ENCODE measurements around the gene ADA. TPM values are rescaled to one million over a fixed set of nuclear protein-coding genes. Genes with fewer than 3 reads are reported as not detected.
A peak's percentile ranks its signal among the peaks of the same experiment; 100 is the strongest.

ADA gene
- total and polyA plus RNA-seq, 5 donors from 2014 or later: 28.1 to 41.3 (median 38.3) TPM

GRCh38 chr20:44633872-44634600, 17.5 kb downstream of the ADA start:
- Mint-ChIP-seq H3K36me3 (peaks cover 23% of the 10 kb centered on the region), H3K27me3 (no peaks in the 10 kb centered on the region), H3K9me3 (peaks cover 0 to 2% (median 0%) of the 10 kb centered on the region in 7 donors), H3K4me3 (no peak overlapping the region), H3K27ac (no peak overlapping the region), H3K4me1 (peaks cover 0 to 4% (median 3%) of the 10 kb centered on the region in 4 donors)
- peaks cover 14% of the 10 kb centered on the region for H3K36me3 ChIP-seq (ENCODE audit: control insufficient read depth, insufficient read depth, low read length)
- ATAC-seq (ENCODE audit: low read depth in 2 of 2) (no peak), DNase-seq (no peak)
- no peaks in the 10 kb centered on the region for H3K4me1 ChIP-seq (ENCODE audit: control insufficient read depth, insufficient read depth, low read length, poor library complexity, severe bottlenecking)
- H3K4me3 ChIP-seq (ENCODE audit: low read depth, low read length): no peak overlapping the region
- no peak overlapping the region for H3K27ac ChIP-seq (ENCODE audit: insufficient read depth, low read length, poor library complexity, severe bottlenecking)
- H3K27me3 ChIP-seq (ENCODE audit: control insufficient read depth, insufficient read depth, low read length): no peaks in the 10 kb centered on the region
- H3K9me3 ChIP-seq (ENCODE audit: control insufficient read depth in 2 of 2, low read length in 2 of 2): no peaks in the 10 kb centered on the region

GRCh38 chr20:44633187-44633810, 18.2 kb downstream of the ADA start:
- Mint-ChIP-seq H3K27me3 (no peaks in the 10 kb centered on the region), H3K36me3 (peaks cover 19% of the 10 kb centered on the region), H3K4me3 (no peak overlapping the region), H3K4me1 (peaks cover 0 to 2% (median 1%) of the 10 kb centered on the region in 4 donors), H3K27ac (peak overlapping the region in 1 of 3 donors; percentile 65), H3K9me3 (peaks cover 0 to 2% (median 0%) of the 10 kb centered on the region in 7 donors)
- no peak overlapping the region for H3K27ac ChIP-seq (ENCODE audit: insufficient read depth, low read length, poor library complexity, severe bottlenecking)
- H3K4me3 ChIP-seq (ENCODE audit: low read depth, low read length): no peak overlapping the region
- no peaks in the 10 kb centered on the region for H3K4me1 ChIP-seq (ENCODE audit: control insufficient read depth, insufficient read depth, low read length, poor library complexity, severe bottlenecking)
- no peak for DNase-seq
- ATAC-seq (ENCODE audit: low read depth in 2 of 2): no peak
- no peaks in the 10 kb centered on the region for H3K9me3 ChIP-seq (ENCODE audit: control insufficient read depth in 2 of 2, low read length in 2 of 2)
- H3K36me3 ChIP-seq (ENCODE audit: control insufficient read depth, insufficient read depth, low read length): peaks cover 14% of the 10 kb centered on the region
- H3K27me3 ChIP-seq (ENCODE audit: control insufficient read depth, insufficient read depth, low read length): no peaks in the 10 kb centered on the region

- H3K36me3 ChIP-seq (ENCODE audit: control insufficient read depth, insufficient read depth, low read length): peaks cover 17% of the 10 kb centered on the region
- Mint-ChIP-seq H3K27ac (peak overlapping the region in 2 of 3 donors; percentile 20 to 60), H3K9me3 (peaks cover 0 to 2% (median 0%) of the 10 kb centered on the region in 7 donors), H3K4me3 (no peak overlapping the region), H3K4me1 (peaks cover 0 to 2% (median 1%) of the 10 kb centered on the region in 4 donors), H3K27me3 (no peaks in the 10 kb centered on the region), H3K36me3 (peaks cover 19% of the 10 kb centered on the region)
- no peaks in the 10 kb centered on the region for H3K27me3 ChIP-seq (ENCODE audit: control insufficient read depth, insufficient read depth, low read length)
- no peak overlapping the region for H3K4me3 ChIP-seq (ENCODE audit: low read depth, low read length)
- H3K9me3 ChIP-seq (ENCODE audit: control insufficient read depth in 2 of 2, low read length in 2 of 2): no peaks in the 10 kb centered on the region
- DNase-seq (no peak), ATAC-seq (ENCODE audit: low read depth in 2 of 2) (no peak)
- H3K27ac ChIP-seq (ENCODE audit: insufficient read depth, low read length, poor library complexity, severe bottlenecking): no peak overlapping the region
- no peaks in the 10 kb centered on the region for H3K4me1 ChIP-seq (ENCODE audit: control insufficient read depth, insufficient read depth, low read length, poor library complexity, severe bottlenecking)
Observed at GRCh38 chr20:44632103-44632752, 19.3 kb downstream of the ADA start.

- Histone ChIP-seq H3K36me3 (ENCODE audit: control insufficient read depth, insufficient read depth, low read length) (peaks cover 19% of the 10 kb centered on the region), H3K9me3 (ENCODE audit: control insufficient read depth in 2 of 2, low read length in 2 of 2) (no peaks in the 10 kb centered on the region), H3K27me3 (ENCODE audit: control insufficient read depth, insufficient read depth, low read length) (no peaks in the 10 kb centered on the region), H3K27ac (ENCODE audit: insufficient read depth, low read length, poor library complexity, severe bottlenecking) (no peak overlapping the region), H3K4me1 (ENCODE audit: control insufficient read depth, insufficient read depth, low read length, poor library complexity, severe bottlenecking) (no peaks in the 10 kb centered on the region), H3K4me3 (ENCODE audit: low read depth, low read length) (no peak overlapping the region)
- Mint-ChIP-seq H3K27ac (peak overlapping the region in 1 of 3 donors; percentile 54), H3K4me1 (peaks cover 0 to 2% (median 1%) of the 10 kb centered on the region in 4 donors), H3K27me3 (no peaks in the 10 kb centered on the region), H3K36me3 (peaks cover 21% of the 10 kb centered on the region), H3K9me3 (peaks cover 0 to 1% (median 0%) of the 10 kb centered on the region in 7 donors), H3K4me3 (no peak overlapping the region)
- no peak for ATAC-seq (ENCODE audit: low read depth in 2 of 2)
- DNase-seq: no peak
Observed at GRCh38 chr20:44630297-44630696, 21.2 kb downstream of the ADA start.

- Histone ChIP-seq H3K27ac (ENCODE audit: insufficient read depth, low read length, poor library complexity, severe bottlenecking) (no peak overlapping the region), H3K9me3 (ENCODE audit: control insufficient read depth in 2 of 2, low read length in 2 of 2) (no peaks in the 10 kb centered on the region), H3K36me3 (ENCODE audit: control insufficient read depth, insufficient read depth, low read length) (peaks cover 14% of the 10 kb centered on the region), H3K4me3 (ENCODE audit: low read depth, low read length) (no peak overlapping the region), H3K4me1 (ENCODE audit: control insufficient read depth, insufficient read depth, low read length, poor library complexity, severe bottlenecking) (no peaks in the 10 kb centered on the region), H3K27me3 (ENCODE audit: control insufficient read depth, insufficient read depth, low read length) (no peaks in the 10 kb centered on the region)
- ATAC-seq (ENCODE audit: low read depth in 2 of 2): no peak
- H3K27me3 Mint-ChIP-seq: no peaks in the 10 kb centered on the region
- no peak for DNase-seq
- H3K9me3 Mint-ChIP-seq: peaks cover 0 to 1% (median 0%) of the 10 kb centered on the region in 7 donors
- no peak overlapping the region for H3K4me3 Mint-ChIP-seq
- H3K4me1 Mint-ChIP-seq: peaks cover 0 to 2% (median 1%) of the 10 kb centered on the region in 4 donors
- H3K27ac Mint-ChIP-seq: no peak overlapping the region
- H3K36me3 Mint-ChIP-seq: peaks cover 28% of the 10 kb centered on the region
Observed at GRCh38 chr20:44629542-44629941, 22.0 kb downstream of the ADA start.

GRCh38 chr20:44629017-44629385, 22.5 kb downstream of the ADA start:
- Histone ChIP-seq H3K27ac (ENCODE audit: insufficient read depth, low read length, poor library complexity, severe bottlenecking) (no peak overlapping the region), H3K36me3 (ENCODE audit: control insufficient read depth, insufficient read depth, low read length) (peaks cover 18% of the 10 kb centered on the region), H3K4me1 (ENCODE audit: control insufficient read depth, insufficient read depth, low read length, poor library complexity, severe bottlenecking) (no peaks in the 10 kb centered on the region), H3K9me3 (ENCODE audit: control insufficient read depth in 2 of 2, low read length in 2 of 2) (no peaks in the 10 kb centered on the region), H3K4me3 (ENCODE audit: low read depth, low read length) (no peak overlapping the region), H3K27me3 (ENCODE audit: control insufficient read depth, insufficient read depth, low read length) (no peaks in the 10 kb centered on the region)
- Mint-ChIP-seq H3K4me3 (no peak overlapping the region), H3K9me3 (peaks cover 0 to 1% (median 0%) of the 10 kb centered on the region in 7 donors), H3K36me3 (peaks cover 25% of the 10 kb centered on the region), H3K27ac (no peak overlapping the region), H3K27me3 (no peaks in the 10 kb centered on the region), H3K4me1 (peaks cover 0 to 2% (median 1%) of the 10 kb centered on the region in 4 donors)
- DNase-seq (no peak), ATAC-seq (ENCODE audit: low read depth in 2 of 2) (no peak)

- no peaks in the 10 kb centered on the region for H3K27me3 ChIP-seq (ENCODE audit: control insufficient read depth, insufficient read depth, low read length)
- ATAC-seq (ENCODE audit: low read depth in 2 of 2) (no peak), DNase-seq (no peak)
- no peak overlapping the region for H3K4me3 ChIP-seq (ENCODE audit: low read depth, low read length)
- H3K36me3 ChIP-seq (ENCODE audit: control insufficient read depth, insufficient read depth, low read length): peaks cover 26% of the 10 kb centered on the region
- H3K36me3 Mint-ChIP-seq: peaks cover 28% of the 10 kb centered on the region
- H3K4me1 Mint-ChIP-seq: peaks cover 0 to 2% (median 1%) of the 10 kb centered on the region in 4 donors
- peaks cover 0 to 1% (median 0%) of the 10 kb centered on the region in 7 donors for H3K9me3 Mint-ChIP-seq
- H3K9me3 ChIP-seq (ENCODE audit: control insufficient read depth in 2 of 2, low read length in 2 of 2): no peaks in the 10 kb centered on the region
- no peak overlapping the region for H3K27ac ChIP-seq (ENCODE audit: insufficient read depth, low read length, poor library complexity, severe bottlenecking)
- H3K4me1 ChIP-seq (ENCODE audit: control insufficient read depth, insufficient read depth, low read length, poor library complexity, severe bottlenecking): no peaks in the 10 kb centered on the region
- H3K27ac Mint-ChIP-seq: peak overlapping the region in 1 of 3 donors; percentile 38
- no peak overlapping the region for H3K4me3 Mint-ChIP-seq
- H3K27me3 Mint-ChIP-seq: no peaks in the 10 kb centered on the region
Observed at GRCh38 chr20:44627364-44628010, 24.0 kb downstream of the ADA start.

Data from CD4-positive, CD25-positive, alpha-beta regulatory T cell (primary cell).